HepG2 (cell line): ENCODE measurements around the gene GINS2. TPM values are rescaled to one million over a fixed set of nuclear protein-coding genes. Genes with fewer than 3 reads are reported as not detected.
A peak's percentile ranks its signal among the peaks of the same experiment; 100 is the strongest.

Source experiments
- ATAC-seq: fragments of 200-7000 bp; cut with Tn5 transposase; 3 replicates; pipeline ENCODE4 v1.9.1; 2020; ENCODE audit warnings: mild to moderate bottlenecking, moderate library complexity
- BruUV-seq: library from RNA; stranded (reverse); fragments of 400-500 nt; replicated peaks from 2 replicates; lab custom pipeline; 2021; lab: Mats Ljungman, UMichigan
- CTCF ChIA-PET: fragments of 300-600 bp; formaldehyde crosslinking; extraction: SDS; loops from one replicate; lab custom pipeline; 2021; ENCODE audit warnings: low total read pairs, inconsistent platforms, low intra/inter-chr PET ratio; lab: Yijun Ruan, JAX
- POLR2A ChIA-PET: fragments of 350-600 bp; sonication (Branson Sonifier 250); formaldehyde crosslinking; loops from one replicate; lab custom pipeline; 2020; ENCODE audit warnings: antibody characterized with exemption, inconsistent platforms; lab: Yijun Ruan, JAX
- DNase-seq: peaks from one replicate; pipeline ENCODE4 v3.0.0-alpha.2; 2015; ENCODE audit warnings: low spot score
- FAIRE-seq: peaks from 3 replicates; lab custom pipeline; 2011; peaks lifted over from hg19 to GRCh38; lab: Jason Lieb, UNC
- H2AFZ ChIP-seq: one replicate; pipeline ENCODE4 v1.6.1; 2011; ENCODE audit warnings: low read length, inconsistent platforms
- H3K27ac ChIP-seq: fragments of 300-600 bp; 3 replicates; pipeline ENCODE4 v1.8.0; 2011; ENCODE audit warnings: mixed run types, mild to moderate bottlenecking, mixed read lengths, low read length, inconsistent platforms; ENCODE audit not compliant: insufficient read depth; ENCODE audit errors: extremely low read length
- H3K27me3 ChIP-seq, 2 experiments: fragments of 200-600 bp in 1 of 2; 2 replicates in 1 of 2; 3 replicates in 1 of 2; pipeline versions ENCODE4 v1.6.0 to v1.8.0; 2011; ENCODE audit warnings: low read length in 2 of 2, mild to moderate bottlenecking in 2 of 2, moderate library complexity in 2 of 2, inconsistent platforms in 1 of 2; ENCODE audit not compliant: insufficient read depth in 2 of 2, control insufficient read depth in 1 of 2
- H3K36me3 ChIP-seq, 2 experiments: fragments of 200-600 bp in 1 of 2; replicated peaks in 1 of 2; 2 replicates in 1 of 2; 3 replicates in 1 of 2; pipeline versions ENCODE4 v1.5.1 to v1.8.0; 2011; ENCODE audit warnings: low read length in 2 of 2, inconsistent platforms in 1 of 2; ENCODE audit not compliant: insufficient read depth in 2 of 2, control insufficient read depth in 1 of 2
- H3K4me1 ChIP-seq: 2 replicates; pipeline ENCODE4 v1.5.1; 2012; ENCODE audit warnings: low read length, inconsistent platforms; ENCODE audit not compliant: insufficient read depth
- H3K4me2 ChIP-seq: 2 replicates; pipeline ENCODE4 v1.6.0; 2011; ENCODE audit warnings: low read depth, low read length, inconsistent platforms
- H3K4me3 ChIP-seq, 3 experiments: fragments of 200-600 bp in 1 of 3; sonication (generic), shearing (Covaris generic) in 1 of 3; replicated peaks in 1 of 3; 2 replicates each; pipeline ENCODE4 v1.5.1; 2011 to 2016; ENCODE audit warnings: low read length in 3 of 3, inconsistent platforms in 2 of 3, low read depth in 2 of 3, mild to moderate bottlenecking in 2 of 3, control low read depth in 1 of 3, mixed read lengths in 1 of 3; ENCODE audit not compliant: insufficient read depth in 1 of 3
- H3K79me2 ChIP-seq: one replicate; pipeline ENCODE4 v1.6.1; 2011; ENCODE audit warnings: low read length, inconsistent platforms; ENCODE audit not compliant: insufficient read depth
- H3K9ac ChIP-seq: 2 replicates; pipeline ENCODE4 v1.6.0; 2011; ENCODE audit warnings: mild to moderate bottlenecking, low read depth, low read length, inconsistent platforms; ENCODE audit not compliant: insufficient read depth
- H3K9me3 ChIP-seq: 2 replicates; pipeline ENCODE4 v1.5.1; 2012; ENCODE audit warnings: mild to moderate bottlenecking, low read length
- H4K20me1 ChIP-seq: 2 replicates; pipeline ENCODE4 v1.6.0; 2011; ENCODE audit warnings: inconsistent platforms, mild to moderate bottlenecking, low read length, moderate library complexity; ENCODE audit not compliant: insufficient read depth
- AGO2 ChIP-seq: fragments of 200-400 bp; formaldehyde crosslinking; optimal IDR thresholded peaks from 2 replicates; pipeline ENCODE3; 2017; ENCODE audit warnings: mild to moderate bottlenecking, low read depth, low read length, moderate library complexity
- HNRNPK ChIP-seq: fragments of 200-400 bp; formaldehyde crosslinking; IDR thresholded peaks from 2 replicates; pipeline ENCODE4 v1.6.1; 2018; ENCODE audit warnings: low read length, low read depth, moderate library complexity, mild to moderate bottlenecking; ENCODE audit not compliant: poor library complexity, severe bottlenecking
- HNRNPL ChIP-seq: fragments of 200-400 bp; formaldehyde crosslinking; IDR thresholded peaks from 2 replicates; pipeline ENCODE4 v1.6.1; 2017; ENCODE audit warnings: mild to moderate bottlenecking, low read depth, low read length
- MTA1 ChIP-seq: sonication (generic); formaldehyde crosslinking; IDR thresholded peaks from 2 replicates; pipeline ENCODE4 v1.4.0; 2020; ENCODE audit warnings: missing genetic modification reagents, mild to moderate bottlenecking, borderline replicate concordance
- ZNF317 ChIP-seq: sonication (generic); formaldehyde crosslinking; IDR thresholded peaks from 2 replicates; pipeline ENCODE4 v1.5.0; 2020; ENCODE audit warnings: mild to moderate bottlenecking, missing genetic modification reagents
- ZNF484 ChIP-seq: sonication (generic); formaldehyde crosslinking; IDR thresholded peaks from 2 replicates; pipeline ENCODE4 v1.5.1; 2020; ENCODE audit warnings: mild to moderate bottlenecking, low read depth, missing genetic modification reagents, borderline replicate concordance
- ZNF607 ChIP-seq: sonication (generic); formaldehyde crosslinking; IDR thresholded peaks from 2 replicates; pipeline ENCODE4 v1.5.1; 2020; ENCODE audit warnings: missing genetic modification reagents, mild to moderate bottlenecking, borderline replicate concordance
- WGBS: methylation state at CpG from one replicate; pipeline ENCODE4 v1.1.6; 2017; ENCODE audit warnings: low lambda C conversion rate; 5-methylcytosine and 5-hydroxymethylcytosine counted together
- in situ Hi-C: cut with HindIII; loops from 2 replicates; pipeline ENCODE4 v1.10.0; 2017; ENCODE audit warnings: low pct_unique_long_range_greater_than_20kb; ENCODE audit not compliant: extremely low pct_ligation_motif_present
- intact Hi-C: fragments of 100-400 bp; cut with micrococcal nuclease; formaldehyde crosslinking; loops from one replicate; pipeline ENCODE4 v1.10.0; 2022; ENCODE audit not compliant: unreplicated experiment
- polyA plus RNA-seq, 8 experiments: library from polyadenylated mRNA; depleted of rRNA in 3 of 8; stranded (reverse) in 7 of 8; unstranded in 1 of 8; fragments of >200 nt; fragmentation: Illumina TruSeq in 4 of 8; extraction: Trizol in 4 of 8; gene quantifications; 2 replicates each; pipeline versions ENCODE4 v1.2.1 to v1.2.3, GENCODE V29; 2011 to 2016; ENCODE audit warnings: low read depth in 4 of 8, missing spikeins in 1 of 8, mixed read lengths in 1 of 8; ENCODE audit not compliant: insufficient read depth in 1 of 8
- total RNA-seq, 5 experiments: library from RNA; depleted of rRNA; stranded (reverse); fragments of >200 nt; fragmentation: Illumina TruSeq; extraction: Trizol; gene quantifications; 2 replicates each; pipeline ENCODE4 v1.2.3, GENCODE V29; 2016; ENCODE audit warnings: low read depth in 1 of 5
- TF ChIP-seq, protein P1 (sequence below): sonication (generic); formaldehyde crosslinking; IDR thresholded peaks from 2 replicates; pipeline ENCODE4 v1.4.0; 2020; ENCODE audit warnings: missing genetic modification reagents
- TF ChIP-seq, protein P2 (sequence below): IDR thresholded peaks from 2 replicates; pipeline ENCODE4 v1.6.1; 2012; ENCODE audit warnings: inconsistent platforms
- TF ChIP-seq, protein P3 (sequence below): sonication (generic); IDR thresholded peaks from 2 replicates; pipeline ENCODE4 v1.6.1; 2016; ENCODE audit warnings: low read depth, borderline replicate concordance

GINS2 gene
- total and polyA plus RNA-seq, 2 of the 13 experiments (the other 11 are each of a cell fraction or from before 2014, with no cell fraction given): 10.6 to 48.3 TPM

DNA sequence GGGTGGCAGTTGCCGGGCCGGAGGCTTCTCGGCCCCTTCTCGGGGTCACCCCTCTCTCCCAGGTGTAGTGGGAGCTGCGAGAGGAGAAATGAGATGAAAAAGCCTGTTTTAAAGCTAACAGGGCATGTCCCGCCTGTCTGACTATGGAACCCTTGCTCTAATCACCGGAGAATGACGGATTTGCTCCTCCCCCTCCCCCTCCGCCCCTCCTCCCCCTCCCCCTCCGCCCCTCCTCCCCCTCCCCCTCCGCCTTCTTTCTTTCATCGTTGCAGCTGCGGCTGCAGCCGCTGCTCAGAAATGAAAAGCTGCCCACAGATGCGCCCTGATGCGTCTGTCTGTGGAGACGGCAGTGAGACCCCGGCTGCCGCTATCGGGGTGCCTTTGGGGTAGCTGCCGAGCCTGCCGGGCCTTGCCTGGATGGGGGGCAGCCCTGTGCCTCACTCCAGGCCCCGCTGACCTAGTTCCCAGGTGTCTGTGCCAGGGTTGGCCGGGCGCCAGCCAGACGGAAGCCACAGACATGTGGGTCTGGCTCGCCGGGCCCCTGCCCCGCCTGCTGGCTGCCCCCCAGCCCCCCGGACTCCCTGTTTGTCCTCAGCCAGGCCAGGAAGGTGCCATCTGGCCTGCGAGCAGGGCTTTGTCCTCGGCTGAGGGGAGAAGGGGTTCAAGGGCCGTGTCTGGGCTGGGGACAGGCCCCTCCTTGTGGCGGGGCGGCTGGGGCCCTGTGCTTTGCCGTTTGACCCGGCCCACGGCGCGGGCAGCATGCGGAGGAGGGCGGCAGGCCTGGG is 37.7 kb downstream of the GINS2 start:
- in situ Hi-C loops: no loop called here
- POLR2A ChIA-PET: no interaction called here
- H3K4me2 ChIP-seq: no peak overlapping the region
- 0 out of 2 replicates have a peak, but pooled peaks have one; percentile 2 for TF ChIP-seq MTA1 (CRISPR knock-in tag)
- TF ChIP-seq, protein P1, sequence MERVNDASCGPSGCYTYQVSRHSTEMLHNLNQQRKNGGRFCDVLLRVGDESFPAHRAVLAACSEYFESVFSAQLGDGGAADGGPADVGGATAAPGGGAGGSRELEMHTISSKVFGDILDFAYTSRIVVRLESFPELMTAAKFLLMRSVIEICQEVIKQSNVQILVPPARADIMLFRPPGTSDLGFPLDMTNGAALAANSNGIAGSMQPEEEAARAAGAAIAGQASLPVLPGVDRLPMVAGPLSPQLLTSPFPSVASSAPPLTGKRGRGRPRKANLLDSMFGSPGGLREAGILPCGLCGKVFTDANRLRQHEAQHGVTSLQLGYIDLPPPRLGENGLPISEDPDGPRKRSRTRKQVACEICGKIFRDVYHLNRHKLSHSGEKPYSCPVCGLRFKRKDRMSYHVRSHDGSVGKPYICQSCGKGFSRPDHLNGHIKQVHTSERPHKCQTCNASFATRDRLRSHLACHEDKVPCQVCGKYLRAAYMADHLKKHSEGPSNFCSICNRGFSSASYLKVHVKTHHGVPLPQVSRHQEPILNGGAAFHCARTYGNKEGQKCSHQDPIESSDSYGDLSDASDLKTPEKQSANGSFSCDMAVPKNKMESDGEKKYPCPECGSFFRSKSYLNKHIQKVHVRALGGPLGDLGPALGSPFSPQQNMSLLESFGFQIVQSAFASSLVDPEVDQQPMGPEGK (CRISPR knock-in tag): peak; percentile 11; the same call in 1 of the 2 replicates
- TF ChIP-seq HNRNPK: peak; percentile 27
- TF ChIP-seq, protein P2, sequence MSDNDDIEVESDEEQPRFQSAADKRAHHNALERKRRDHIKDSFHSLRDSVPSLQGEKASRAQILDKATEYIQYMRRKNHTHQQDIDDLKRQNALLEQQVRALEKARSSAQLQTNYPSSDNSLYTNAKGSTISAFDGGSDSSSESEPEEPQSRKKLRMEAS: 0 out of 2 replicates have a peak, but pooled peaks have one; percentile 16
- TF ChIP-seq ZNF317: no peak
- TF ChIP-seq HNRNPL: 0 out of 2 replicates have a peak, but pooled peaks have one; percentile 26
- TF ChIP-seq ZNF607 (CRISPR knock-in tag): no peak
- no peak for TF ChIP-seq ZNF484
- TF ChIP-seq, protein P3, sequence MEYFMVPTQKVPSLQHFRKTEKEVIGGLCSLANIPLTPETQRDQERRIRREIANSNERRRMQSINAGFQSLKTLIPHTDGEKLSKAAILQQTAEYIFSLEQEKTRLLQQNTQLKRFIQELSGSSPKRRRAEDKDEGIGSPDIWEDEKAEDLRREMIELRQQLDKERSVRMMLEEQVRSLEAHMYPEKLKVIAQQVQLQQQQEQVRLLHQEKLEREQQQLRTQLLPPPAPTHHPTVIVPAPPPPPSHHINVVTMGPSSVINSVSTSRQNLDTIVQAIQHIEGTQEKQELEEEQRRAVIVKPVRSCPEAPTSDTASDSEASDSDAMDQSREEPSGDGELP: no peak
- TF ChIP-seq AGO2: peak; percentile 21
- no peak overlapping the region for H3K9ac ChIP-seq
- H3K4me1 ChIP-seq: peaks cover 21% of the 10 kb centered on the region
- peaks cover 9% of the 10 kb centered on the region for H3K79me2 ChIP-seq
- no peak overlapping the region for H3K4me3 ChIP-seq
- DNase-seq (no peak), FAIRE-seq (no peak), ATAC-seq (no peak)
- no peak overlapping the region for H2AFZ ChIP-seq
- CTCF ChIA-PET: no interaction called here
- H3K36me3 ChIP-seq: peaks cover 44 to 50% of the 10 kb centered on the region in 2 experiments
- H4K20me1 ChIP-seq: peaks cover 62% of the 10 kb centered on the region
- H3K27me3 ChIP-seq: no peaks in the 10 kb centered on the region
- H3K9me3 ChIP-seq: no peaks in the 10 kb centered on the region
- intact Hi-C loops: no loop called here
- WGBS: 91% methylated on average over 27 of the region's 42 CpGs
- H3K27ac ChIP-seq: no peak overlapping the region
- no TSS peak for BruUV-seq
